DND-41 (cell line): Measurements from ENCODE around the gene KLHL11.

Source experiments
- ATAC-seq: fragments of 200-7000 bp; cut with Tn5 transposase; 3 replicates; pipeline ENCODE4 v1.9.1; 2021; ENCODE audit warnings: low read depth; ENCODE audit not compliant: insufficient read depth
- DNase-seq: peaks from one replicate; pipeline ENCODE4 v3.0.0-alpha.2; 2020
- H2AFZ ChIP-seq: 2 replicates; pipeline ENCODE4 v1.6.0; 2012; ENCODE audit warnings: low read depth, low read length
- H3K27ac ChIP-seq: 2 replicates; pipeline ENCODE4 v1.5.1; 2012; ENCODE audit warnings: low read length, inconsistent platforms
- H3K27me3 ChIP-seq: fragments of 200-600 bp; sonication (generic); 2 replicates; pipeline ENCODE4 v1.6.0; 2012; ENCODE audit warnings: low read length, mild to moderate bottlenecking, inconsistent platforms; ENCODE audit not compliant: insufficient read depth, poor library complexity
- H3K36me3 ChIP-seq: 2 replicates; pipeline ENCODE4 v1.5.1; 2012; ENCODE audit warnings: low read length, inconsistent platforms; ENCODE audit not compliant: insufficient read depth
- H3K4me1 ChIP-seq: 2 replicates; pipeline ENCODE4 v1.5.1; 2012; ENCODE audit warnings: mild to moderate bottlenecking, low read length; ENCODE audit not compliant: insufficient read depth
- H3K4me2 ChIP-seq: 2 replicates; pipeline ENCODE4 v1.6.0; 2012; ENCODE audit warnings: mild to moderate bottlenecking, moderate library complexity, low read length, inconsistent platforms; ENCODE audit not compliant: insufficient read depth
- H3K4me3 ChIP-seq, 2 experiments: fragments of 200-600 bp in 1 of 2; shearing (Covaris generic) in 1 of 2; 2 replicates each; pipeline ENCODE4 v1.5.1; 2012 to 2016; ENCODE audit warnings: inconsistent platforms in 2 of 2, low read length in 2 of 2, mild to moderate bottlenecking in 2 of 2, low read depth in 1 of 2, moderate library complexity in 1 of 2
- H3K79me2 ChIP-seq: 2 replicates; pipeline ENCODE4 v1.6.0; 2012; ENCODE audit warnings: low read length, inconsistent platforms; ENCODE audit not compliant: insufficient read depth
- H3K9ac ChIP-seq: 2 replicates; pipeline ENCODE4 v1.6.0; 2012; ENCODE audit warnings: low read depth, mild to moderate bottlenecking, inconsistent platforms, low read length, moderate library complexity
- H3K9me3 ChIP-seq: 2 replicates; pipeline ENCODE4 v1.5.1; 2012; ENCODE audit warnings: low read length, moderate library complexity, mild to moderate bottlenecking, inconsistent platforms; ENCODE audit not compliant: insufficient read depth, severe bottlenecking
- H4K20me1 ChIP-seq: 2 replicates; pipeline ENCODE4 v1.6.0; 2012; ENCODE audit warnings: low read length; ENCODE audit not compliant: insufficient read depth
- CTCF ChIP-seq: IDR thresholded peaks from 2 replicates; pipeline ENCODE4 v1.5.1; 2012; ENCODE audit warnings: borderline replicate concordance, low read length, moderate library complexity, mild to moderate bottlenecking; ENCODE audit not compliant: poor library complexity, severe bottlenecking; ENCODE audit errors: extremely low read depth
- EZH2 ChIP-seq: IDR thresholded peaks from 3 replicates; pipeline ENCODE4 v1.6.1; 2012; ENCODE audit warnings: borderline replicate concordance, low read depth, mild to moderate bottlenecking, moderate library complexity, low read length, inconsistent platforms; ENCODE audit not compliant: severe bottlenecking

KLHL11 gene

GRCh38 chr17:41811549-41812380 is 53.5 kb downstream of the KLHL11 start, which contains the start of gene P3H4:
Gene P3H4, minus strand, starts transcription at chr17:41811949. Its CDS starts 34 bp downstream, at chr17:41811915.
- H3K9me3 ChIP-seq = no peaks in the 10 kb centered on the region
- H3K4me2 ChIP-seq = peak within 1 kb of the TSS; percentile 82
- peaks cover 18% of the 10 kb centered on the region for H3K4me1 ChIP-seq
- peak within 1 kb of the TSS; percentile 70 for H2AFZ ChIP-seq
- TF ChIP-seq CTCF (peak; percentile 58), EZH2 (peak; percentile 44)
- H3K9ac ChIP-seq = peak within 1 kb of the TSS; percentile 58
- H3K27ac ChIP-seq = no peak within 1 kb of the TSS
- H3K79me2 ChIP-seq = no peaks in the 10 kb centered on the region
- H3K27me3 ChIP-seq = peaks cover 21% of the 10 kb centered on the region
- no peaks in the 10 kb centered on the region for H4K20me1 ChIP-seq
- no peaks in the 10 kb centered on the region for H3K36me3 ChIP-seq
- peak; percentile 56 for DNase-seq
- H3K4me3 ChIP-seq = peak within 1 kb of the TSS; percentile 30 to 67; a peak in 3 of 4 replicates
- peak; percentile 88 for ATAC-seq

GRCh38 chr17:41810659-41811548 is 54.3 kb downstream of the KLHL11 start:
- Histone ChIP-seq H3K9me3 (no peaks in the 10 kb centered on the region), H3K4me1 (peaks cover 18% of the 10 kb centered on the region), H2AFZ (peak overlapping the region; percentile 70), H3K4me3 (peak overlapping the region; percentile 9 to 67; a peak in 3 of 4 replicates), H3K9ac (peak overlapping the region; percentile 58), H3K79me2 (no peaks in the 10 kb centered on the region), H3K4me2 (peak overlapping the region; percentile 82), H3K27me3 (peaks cover 21% of the 10 kb centered on the region), H3K36me3 (no peaks in the 10 kb centered on the region), H3K27ac (no peak overlapping the region), H4K20me1 (no peaks in the 10 kb centered on the region)
- DNase-seq (no peak), ATAC-seq (0 out of 3 replicates have a peak, but pooled peaks have one; percentile 2)
- TF ChIP-seq EZH2 = no peak
- no peak for TF ChIP-seq CTCF

- Histone ChIP-seq H3K79me2 (no peaks in the 10 kb centered on the region), H3K9me3 (no peaks in the 10 kb centered on the region), H4K20me1 (no peaks in the 10 kb centered on the region), H3K27me3 (peaks cover 7% of the 10 kb centered on the region), H3K4me1 (peaks cover 13% of the 10 kb centered on the region), H3K27ac (no peak overlapping the region), H2AFZ (no peak overlapping the region), H3K36me3 (no peaks in the 10 kb centered on the region), H3K4me2 (no peak overlapping the region), H3K4me3 (no peak overlapping the region), H3K9ac (no peak overlapping the region)
- DNase-seq (no peak), ATAC-seq (no peak)
- TF ChIP-seq CTCF (no peak), EZH2 (no peak)
These were observed 58.4 kb downstream of the KLHL11 start for GRCh38 chr17:41806685-41807445.
